Dermis microvascular lymphatic vessel endothelial cell (primary cell): Measurements from ENCODE around the gene CARD9. TPM values are rescaled to one million over a fixed set of nuclear protein-coding genes. Genes with fewer than 3 reads are reported as not detected.

Experiments
- DNase-seq, 2 donors: peaks; one replicate each; pipeline versions ENCODE4 v3.0.0 to v3.0.0-alpha.2; 2010; ENCODE audit warnings: low read depth in 2 of 2
- total RNA-seq: library from RNA; depleted of rRNA; stranded (reverse); fragments of >200 nt; gene quantifications from 2 replicates; pipeline ENCODE4 v1.2.1, GENCODE V29; 2014

The CARD9 gene
- total RNA-seq, 1 donor from 2014 or later, result 0.26 TPM

GRCh38 chr9:136401173-136401922 is 27.9 kb upstream of the CARD9 start:
- DNase-seq, result no peak

GRCh38 chr9:136400038-136400834 is 26.8 kb upstream of the CARD9 start, which contains the start of gene SNAPC4:
Gene SNAPC4, minus strand, starts transcription at chr9:136400170. Its CDS starts 1,742 bp downstream, at chr9:136398428.
- peak; percentile 73 to 89 for DNase-seq

- peak in 1 of 2 donors; percentile 40 for DNase-seq
These were observed 25.9 kb upstream of the CARD9 start for GRCh38 chr9:136399176-136400037.

GRCh38 chr9:136398286-136398685 is 24.8 kb upstream of the CARD9 start:
- DNase-seq, result no peak

GRCh38 chr9:136397643-136398042 is 24.2 kb upstream of the CARD9 start:
- no peak for DNase-seq

GRCh38 chr9:136396219-136396515 is 22.7 kb upstream of the CARD9 start:
- no peak for DNase-seq

- DNase-seq, result no peak
These were observed 22.1 kb upstream of the CARD9 start for GRCh38 chr9:136395345-136396218.

GRCh38 chr9:136395020-136395340 is 21.5 kb upstream of the CARD9 start:
- no peak for DNase-seq

- DNase-seq, result no peak
These were observed 21.0 kb upstream of the CARD9 start for GRCh38 chr9:136394312-136395019.

GRCh38 chr9:136393531-136393930 is 20.1 kb upstream of the CARD9 start:
- DNase-seq, result no peak

- DNase-seq, result no peak
These were observed 19.3 kb upstream of the CARD9 start for GRCh38 chr9:136392538-136393449.

- DNase-seq, result no peak
These were observed 18.5 kb upstream of the CARD9 start for GRCh38 chr9:136391737-136392537.

GRCh38 chr9:136389396-136389795 is 15.9 kb upstream of the CARD9 start:
- DNase-seq, result no peak

GRCh38 chr9:136387217-136387616 is 13.7 kb upstream of the CARD9 start:
- no peak for DNase-seq

GRCh38 chr9:136386018-136386417 is 12.5 kb upstream of the CARD9 start:
- DNase-seq, result no peak

GRCh38 chr9:136385015-136385414 is 11.5 kb upstream of the CARD9 start:
- no peak for DNase-seq

GRCh38 chr9:136383436-136383835 is 10.0 kb upstream of the CARD9 start:
- no peak for DNase-seq

GRCh38 chr9:136381966-136382513 is 8.6 kb upstream of the CARD9 start:
- DNase-seq, result no peak
